Hematopoietic multipotent progenitor cell treated with erythropoietin and hydrocortisone succinate and interleukin-3 and kit ligand, for 8 days (in vitro differentiated cells): ENCODE measurements around the gene SMO.
"Not testable (repeated sequence)": the region's sequence is repeated elsewhere in the genome, so short reads cannot be mapped to it uniquely, and the experiment has no call there.

Source experiments
- DNase-seq: peaks from one replicate; pipeline ENCODE4 v3.0.0-alpha.2; 2015

The SMO gene

GRCh38 chr7:129245533-129245932 lies 57.1 kb downstream of the SMO start:
- DNase-seq, result no peak

- DNase-seq, result peak; percentile 43
Observed at GRCh38 chr7:129247087-129247486, 58.7 kb downstream of the SMO start.

- no peak for DNase-seq
Observed at GRCh38 chr7:129252128-129252527, 63.7 kb downstream of the SMO start.

- not testable (repeated sequence) for DNase-seq
Observed at GRCh38 chr7:129252603-129253002, 64.2 kb downstream of the SMO start.

- no peak for DNase-seq
Observed at GRCh38 chr7:129255800-129256199, 67.4 kb downstream of the SMO start.

- no peak for DNase-seq
Observed at GRCh38 chr7:129256221-129256620, 67.8 kb downstream of the SMO start.

GRCh38 chr7:129257168-129257567 lies 68.7 kb downstream of the SMO start:
- no peak for DNase-seq

GRCh38 chr7:129258649-129259389 lies 70.4 kb downstream of the SMO start:
- DNase-seq, result no peak

- DNase-seq, result no peak
Observed at GRCh38 chr7:129262324-129262723, 73.9 kb downstream of the SMO start.
